GM19468 (cell line): ENCODE data around the gene RPH3AL.

ENCODE experiments used
- ATAC-seq: cut with Tn5 transposase; IDR thresholded peaks from one replicate; pipeline ENCODE4 v1.9.1; 2021; ENCODE audit warnings: mild to moderate bottlenecking, moderate library complexity, moderate number of reproducible peaks; ENCODE audit not compliant: unreplicated experiment; ENCODE audit errors: extremely low read depth

The RPH3AL gene

GRCh38 chr17:269616-270514, 82.7 kb downstream of the RPH3AL start:
- no peak for ATAC-seq

- no peak for ATAC-seq
These were observed 85.6 kb downstream of the RPH3AL start for GRCh38 chr17:266701-267667.

- no peak for ATAC-seq
These were observed 86.4 kb downstream of the RPH3AL start for GRCh38 chr17:266219-266618.

- no peak for ATAC-seq
These were observed 86.9 kb downstream of the RPH3AL start for GRCh38 chr17:265718-266117.

GRCh38 chr17:263773-264172, 88.8 kb downstream of the RPH3AL start:
- ATAC-seq = no peak

- ATAC-seq = no peak
These were observed 89.3 kb downstream of the RPH3AL start for GRCh38 chr17:263271-263670.

GRCh38 chr17:261635-262034, 91.0 kb downstream of the RPH3AL start:
- no peak for ATAC-seq

- ATAC-seq = no peak
These were observed 91.7 kb downstream of the RPH3AL start for GRCh38 chr17:260944-261343.

- no peak for ATAC-seq
These were observed 92.4 kb downstream of the RPH3AL start for GRCh38 chr17:260031-260791.

- no peak for ATAC-seq
These were observed 93.1 kb downstream of the RPH3AL start for GRCh38 chr17:259341-259976.

GRCh38 chr17:258906-259305, 93.7 kb downstream of the RPH3AL start:
- no peak for ATAC-seq

GRCh38 chr17:258045-258734, 94.4 kb downstream of the RPH3AL start:
- no peak for ATAC-seq

- no peak for ATAC-seq
These were observed 99.3 kb downstream of the RPH3AL start for GRCh38 chr17:253091-253846.

- no peak for ATAC-seq
These were observed 100.2 kb downstream of the RPH3AL start for GRCh38 chr17:252456-252855.

- no peak for ATAC-seq
These were observed 101.1 kb downstream of the RPH3AL start for GRCh38 chr17:251531-251930.

- no peak for ATAC-seq
These were observed 101.9 kb downstream of the RPH3AL start for GRCh38 chr17:250487-251300.

- no peak for ATAC-seq
These were observed 103.2 kb downstream of the RPH3AL start for GRCh38 chr17:249236-249993.
